Caki2 (cell line): Measurements from ENCODE around the gene BARX1. TPM values are rescaled to one million over a fixed set of nuclear protein-coding genes. Genes with fewer than 3 reads are reported as not detected.
"Not testable (repeated sequence)": the region's sequence is repeated elsewhere in the genome, so short reads cannot be mapped to it uniquely, and the experiment has no call there.

Source experiments
- DNase-seq: peaks from one replicate; pipeline ENCODE4 v3.0.0-alpha.2; 2015; ENCODE audit warnings: low read depth
- in situ Hi-C: cut with HindIII; loops from 2 replicates; pipeline ENCODE4 v1.10.0; 2016; ENCODE audit warnings: low sequenced_read_pairs, low pct_unique_long_range_greater_than_20kb, mixed read lengths
- total RNA-seq: library from RNA; depleted of rRNA; stranded (reverse); fragments of >200 nt; shearing (Covaris generic); gene quantifications from 2 replicates; pipeline ENCODE4 v1.2.3, GENCODE V29; 2014; ENCODE audit warnings: low replicate concordance

The BARX1 gene
- total RNA-seq, 1 experiment from 2014 or later: 66.3 TPM

DNA sequence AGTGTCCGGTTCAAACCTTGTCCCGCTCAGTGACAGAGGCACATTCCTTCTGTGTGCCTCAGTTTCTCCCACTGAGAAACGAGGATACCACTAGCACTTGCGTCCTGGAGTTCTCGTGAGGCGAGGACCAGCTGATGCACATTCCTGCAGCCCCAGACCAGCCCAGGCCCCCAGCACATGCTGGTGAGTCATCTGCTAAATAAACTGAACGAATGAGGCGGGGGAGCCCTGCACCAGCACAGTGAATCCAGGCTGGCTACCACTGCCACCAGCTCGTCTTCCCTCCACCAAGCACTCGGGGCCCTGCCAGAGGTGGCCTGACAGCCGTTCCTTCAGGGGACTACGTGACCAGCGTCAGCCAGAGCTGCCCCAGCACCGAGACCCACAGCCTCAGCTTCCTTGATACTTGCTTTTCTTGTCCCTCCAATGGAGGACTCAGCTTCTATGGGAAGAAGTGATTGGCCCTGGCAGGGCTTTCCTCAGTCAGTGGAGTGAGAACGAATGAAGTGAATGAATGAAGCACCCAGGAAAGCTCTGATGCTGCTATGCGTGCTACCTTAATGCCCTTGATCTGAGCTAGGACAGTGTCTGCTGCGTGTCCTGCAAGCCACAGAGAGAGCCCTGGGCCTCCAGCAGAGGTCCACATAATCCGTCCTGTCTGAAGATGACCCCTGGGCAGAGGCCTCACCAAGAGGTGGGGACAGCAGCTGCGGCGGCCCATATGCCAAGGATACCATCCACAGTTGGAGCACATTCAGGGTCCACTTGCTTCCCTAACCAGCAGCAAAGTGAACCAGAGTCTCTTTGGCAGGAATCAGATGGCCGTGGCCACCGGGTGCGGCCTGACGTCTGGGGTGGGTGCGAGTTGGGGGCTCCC lies 13.5 kb upstream of the BARX1 start:
- in situ Hi-C loops: no loop called here
- peak; percentile 34 for DNase-seq

DNA sequence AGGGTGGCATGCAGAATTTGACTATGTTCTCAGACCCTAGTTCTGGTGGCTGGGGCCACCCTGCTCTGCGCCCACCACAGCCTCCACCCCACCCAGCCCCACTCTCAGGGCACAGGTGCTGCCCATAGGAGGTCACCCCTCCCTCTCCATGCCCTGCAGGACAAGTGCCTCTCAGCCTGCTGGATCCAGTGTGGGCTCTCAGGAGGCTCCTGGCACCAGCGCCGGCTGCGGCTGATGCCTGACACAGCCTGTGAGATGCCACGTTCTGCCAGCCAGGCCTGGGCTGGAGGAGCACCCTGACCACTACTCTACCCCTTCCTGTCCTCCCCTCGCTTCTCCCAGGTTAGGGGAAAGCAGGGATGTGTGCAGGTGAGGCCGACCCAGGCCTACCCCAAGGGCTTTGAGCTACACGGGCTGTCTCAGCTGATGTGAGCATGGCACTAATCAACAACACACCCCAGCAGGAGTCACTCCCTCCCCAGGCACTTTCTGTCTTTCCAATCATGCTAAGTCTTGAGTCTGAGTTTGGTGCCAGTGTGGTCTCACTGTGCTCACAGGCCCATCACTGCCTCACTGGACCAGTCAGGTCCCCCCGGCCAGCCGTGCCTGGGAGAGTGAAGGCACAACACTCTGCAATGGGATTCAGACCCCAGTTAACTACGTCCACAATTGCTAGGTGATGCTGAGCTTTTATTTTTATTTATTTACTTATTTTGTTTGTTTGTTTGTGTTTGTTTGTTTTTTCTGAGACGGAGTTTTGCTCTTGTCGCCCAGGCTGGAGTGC lies 12.1 kb upstream of the BARX1 start:
- no peak for DNase-seq
- in situ Hi-C loops: no loop called here

DNA sequence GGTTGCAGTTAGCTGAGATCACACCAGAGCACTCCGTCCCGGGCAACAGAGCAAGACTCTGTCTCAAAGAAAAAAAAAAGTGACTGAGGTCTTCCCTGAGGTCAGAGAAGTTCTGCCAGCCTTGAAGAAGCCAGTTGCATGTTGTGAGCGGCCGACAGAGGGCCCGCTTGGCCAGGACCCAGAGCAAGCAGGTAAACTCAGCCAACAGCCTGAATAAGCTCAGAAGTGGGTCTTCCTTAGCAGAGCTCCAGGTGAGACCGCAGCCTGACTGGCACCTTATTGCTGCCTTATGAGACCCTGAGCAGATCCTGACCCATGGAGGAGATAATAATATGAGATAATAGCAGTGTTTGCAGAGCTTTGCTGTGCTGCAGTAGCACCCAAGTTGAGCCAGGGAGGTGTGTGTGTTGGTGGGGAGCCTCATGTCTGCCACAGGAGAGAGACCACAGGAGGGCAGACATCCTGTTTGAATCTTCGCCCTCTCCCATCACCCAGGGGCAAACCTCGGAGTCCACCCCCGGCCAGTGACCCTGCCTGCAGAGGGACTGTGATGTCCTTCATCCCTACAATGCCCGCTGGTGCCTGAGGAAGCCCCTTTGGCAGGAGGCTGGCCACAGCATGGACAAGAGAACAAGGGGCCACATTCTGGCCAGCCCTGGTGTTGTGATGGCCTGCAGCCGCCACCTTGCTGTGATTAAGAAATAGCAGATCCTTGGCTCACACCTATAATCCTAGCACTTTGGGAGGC lies 10.8 kb upstream of the BARX1 start:
- in situ Hi-C loops: no loop called here
- DNase-seq: no peak

DNA sequence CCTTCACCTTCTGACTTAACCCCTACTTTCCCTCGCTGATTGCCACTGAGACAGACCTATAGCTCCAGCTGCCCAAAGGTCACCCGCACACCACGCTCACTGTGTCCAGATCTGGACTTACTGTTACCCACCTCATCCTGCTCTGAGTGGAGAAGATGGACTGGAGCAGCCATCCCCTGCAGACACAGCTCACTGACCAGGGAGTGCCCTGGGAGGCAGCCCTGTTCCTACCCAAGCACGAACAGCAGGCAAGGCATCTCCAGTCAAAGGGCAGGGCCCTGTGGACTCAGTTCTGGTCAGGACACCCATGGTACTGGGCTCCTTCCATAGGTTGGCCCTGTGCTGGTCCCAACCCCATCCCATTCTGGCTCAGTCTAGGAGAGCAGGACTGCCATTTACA lies 9.5 kb upstream of the BARX1 start:
- in situ Hi-C loops: no loop called here
- no peak for DNase-seq

- DNase-seq: no peak
- in situ Hi-C loops: no loop called here
These were observed 8.8 kb upstream of the BARX1 start for GRCh38 chr9:93963969-93964368.

- DNase-seq, in situ Hi-C loops: not testable (repeated sequence)
These were observed 8.3 kb upstream of the BARX1 start for GRCh38 chr9:93963489-93963888.

DNA sequence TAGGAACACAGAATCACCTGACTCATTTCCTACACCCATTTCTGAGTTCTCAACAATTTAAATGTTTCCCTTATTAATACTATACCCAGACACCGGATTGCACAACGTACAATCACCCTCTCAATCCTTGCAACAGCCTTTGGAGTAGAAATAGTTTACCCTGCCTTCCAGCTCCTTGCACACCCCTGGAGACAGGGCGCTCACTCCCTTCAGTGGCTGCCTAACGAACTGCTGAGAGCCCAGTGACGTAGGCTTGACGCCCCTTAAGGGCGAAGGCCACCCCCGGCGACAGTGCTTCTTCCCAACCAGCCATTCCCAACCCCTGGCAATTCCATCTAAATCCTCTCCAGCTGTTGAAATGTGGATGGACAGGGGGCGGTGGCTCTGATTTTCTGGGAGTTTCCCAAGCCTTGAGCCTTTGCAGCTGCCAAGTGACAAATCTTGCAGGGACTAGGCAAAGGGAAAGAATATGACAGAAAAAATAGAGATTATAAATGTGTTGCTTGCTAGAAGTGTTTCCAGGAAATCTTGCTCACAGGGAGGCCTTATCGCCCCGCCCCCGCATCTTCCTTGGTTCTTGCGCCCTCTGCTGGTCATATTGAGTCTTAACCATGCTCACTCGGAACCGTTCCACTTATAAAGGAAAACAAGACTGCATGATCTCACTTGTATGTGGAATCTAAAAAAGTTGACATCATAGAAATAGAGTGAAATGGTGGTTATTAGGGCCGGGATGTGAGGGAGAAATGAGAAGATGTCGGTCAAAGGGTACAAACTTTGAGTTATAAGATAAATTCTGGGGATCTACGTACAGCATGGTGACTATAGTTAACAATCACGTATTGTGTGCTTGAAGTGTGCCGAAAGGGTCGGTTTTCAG lies 7.6 kb upstream of the BARX1 start:
- peak; percentile 60 for DNase-seq
- in situ Hi-C loops: no loop called here

DNA sequence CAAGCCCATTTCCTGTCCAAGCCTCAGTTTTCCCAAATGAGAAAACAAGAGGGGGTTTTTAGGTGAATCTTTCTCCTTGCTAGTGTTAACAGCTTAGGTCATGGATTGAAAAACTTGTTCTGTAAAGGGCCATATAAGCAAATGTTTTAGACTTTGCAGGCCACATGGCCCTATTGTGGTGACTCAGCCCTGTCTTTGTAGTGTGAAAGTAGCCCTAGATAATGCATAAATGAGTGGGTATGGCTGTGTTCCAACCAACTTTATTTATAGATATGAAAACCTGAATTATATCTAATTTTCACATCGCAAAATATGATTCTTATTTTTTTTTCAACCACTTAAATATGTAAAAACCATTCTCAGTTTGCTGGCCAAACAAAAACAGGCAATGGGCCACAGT lies 6.9 kb upstream of the BARX1 start:
- no peak for DNase-seq
- in situ Hi-C loops: no loop called here

- in situ Hi-C loops: no loop called here
- no peak for DNase-seq
These were observed 6.1 kb upstream of the BARX1 start for GRCh38 chr9:93960971-93961841.

DNA sequence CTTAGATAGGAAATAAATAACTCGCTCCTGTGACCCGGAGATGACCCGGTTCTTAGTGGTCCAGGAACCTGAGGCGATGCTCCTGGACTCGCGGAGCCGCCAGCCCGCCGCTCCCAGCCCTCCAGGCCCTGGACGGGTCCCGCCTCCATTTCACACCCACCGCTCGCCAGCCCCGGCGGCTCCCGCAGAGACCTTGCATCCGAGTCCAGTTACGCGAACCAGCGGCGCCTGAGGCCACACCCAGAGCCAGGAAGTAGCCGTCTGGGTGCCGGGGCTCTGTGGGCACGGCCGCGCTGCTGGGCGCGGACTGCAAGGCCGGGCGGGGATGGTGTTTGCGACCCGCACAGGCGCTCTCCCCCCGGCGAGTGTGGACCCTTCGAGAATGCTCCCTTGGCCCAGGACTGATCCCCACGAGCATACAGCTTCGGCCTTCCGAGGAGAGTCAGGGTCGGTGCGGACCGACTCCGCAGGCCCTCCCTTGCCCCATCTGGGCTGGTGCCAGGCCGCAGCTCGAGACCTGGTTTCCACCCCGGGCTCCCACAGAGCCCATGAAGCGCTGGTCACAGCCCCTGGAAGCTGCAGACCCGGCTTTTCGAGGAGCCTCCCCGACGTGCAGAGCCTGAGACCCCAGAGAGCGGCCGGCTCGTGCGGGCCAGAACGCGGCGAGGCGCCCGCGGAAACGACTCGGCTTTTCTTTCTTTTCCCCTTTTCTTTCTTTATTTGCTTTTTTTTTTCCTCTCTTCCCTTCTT lies 5.2 kb upstream of the BARX1 start:
- in situ Hi-C loops: no loop called here
- no peak for DNase-seq

- DNase-seq: no peak
- in situ Hi-C loops: no loop called here
These were observed 4.6 kb upstream of the BARX1 start for GRCh38 chr9:93959739-93960154.

GRCh38 chr9:93958819-93959682 lies 3.9 kb upstream of the BARX1 start:
- in situ Hi-C loops: no loop called here
- no peak for DNase-seq

GRCh38 chr9:93958121-93958818 lies 3.1 kb upstream of the BARX1 start:
- no peak for DNase-seq
- in situ Hi-C loops: no loop called here

GRCh38 chr9:93955981-93956784 lies 1.0 kb upstream of the BARX1 start:
- DNase-seq: no peak
- in situ Hi-C loops: no loop called here
